Panc1 (cell line): ENCODE data around the gene CHID1.

Source experiments
- CTCF ChIP-seq: fragments of 450-650 bp; IDR thresholded peaks from 2 replicates; pipeline ENCODE4 v1.5.1; 2017; ENCODE audit warnings: mild to moderate bottlenecking
- POLR2AphosphoS5 ChIP-seq: IDR thresholded peaks from 2 replicates; pipeline ENCODE4 v1.6.1; 2012; ENCODE audit warnings: mild to moderate bottlenecking, low read depth, low read length, moderate library complexity

- no peak for TF ChIP-seq CTCF
- TF ChIP-seq POLR2AphosphoS5: no peak; the same call in 1 of the 2 replicates
Measured at GRCh38 chr11:862081-862661, 48.4 kb downstream of the CHID1 start.
